Measurements from ENCODE around the gene PTGDR.

DNA sequence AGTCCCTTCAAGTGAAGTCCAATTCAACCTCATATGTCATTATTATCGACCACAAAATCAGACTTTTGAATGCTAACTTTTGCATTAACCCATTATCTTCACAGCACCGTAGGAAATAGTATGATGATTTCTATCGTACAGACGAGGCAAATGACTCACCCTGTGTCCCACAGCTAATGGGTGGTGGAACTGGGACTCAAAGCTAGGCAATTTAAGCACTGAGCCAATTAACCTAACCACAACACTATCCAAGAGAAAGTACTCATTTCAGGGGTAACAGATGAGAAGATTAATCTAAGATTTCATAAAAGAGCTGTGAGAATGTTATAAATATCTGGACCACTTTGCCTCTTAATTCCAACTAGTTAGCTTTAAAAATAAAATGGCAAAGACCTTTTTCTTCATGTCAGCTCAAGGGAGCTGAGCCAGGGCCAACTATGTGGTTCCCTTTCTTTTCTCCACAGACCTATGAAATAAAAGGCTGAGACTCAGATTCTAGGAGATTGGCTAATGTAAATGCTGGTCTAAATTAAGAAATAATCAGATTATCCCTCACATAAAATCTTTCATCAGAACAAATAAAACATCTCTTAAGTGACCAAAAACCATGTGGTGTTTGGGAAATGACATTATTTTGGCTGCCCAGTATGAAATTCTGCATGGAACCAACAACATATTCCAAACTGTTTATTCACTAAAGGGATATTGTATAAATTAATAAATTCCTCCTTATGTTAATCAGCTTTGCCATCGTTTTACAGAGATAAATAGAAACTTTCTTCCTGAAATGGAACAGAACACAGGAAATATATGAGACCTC lies 51.5 kb downstream of the PTGDR start:
- TF ChIP-seq, protein P1, sequence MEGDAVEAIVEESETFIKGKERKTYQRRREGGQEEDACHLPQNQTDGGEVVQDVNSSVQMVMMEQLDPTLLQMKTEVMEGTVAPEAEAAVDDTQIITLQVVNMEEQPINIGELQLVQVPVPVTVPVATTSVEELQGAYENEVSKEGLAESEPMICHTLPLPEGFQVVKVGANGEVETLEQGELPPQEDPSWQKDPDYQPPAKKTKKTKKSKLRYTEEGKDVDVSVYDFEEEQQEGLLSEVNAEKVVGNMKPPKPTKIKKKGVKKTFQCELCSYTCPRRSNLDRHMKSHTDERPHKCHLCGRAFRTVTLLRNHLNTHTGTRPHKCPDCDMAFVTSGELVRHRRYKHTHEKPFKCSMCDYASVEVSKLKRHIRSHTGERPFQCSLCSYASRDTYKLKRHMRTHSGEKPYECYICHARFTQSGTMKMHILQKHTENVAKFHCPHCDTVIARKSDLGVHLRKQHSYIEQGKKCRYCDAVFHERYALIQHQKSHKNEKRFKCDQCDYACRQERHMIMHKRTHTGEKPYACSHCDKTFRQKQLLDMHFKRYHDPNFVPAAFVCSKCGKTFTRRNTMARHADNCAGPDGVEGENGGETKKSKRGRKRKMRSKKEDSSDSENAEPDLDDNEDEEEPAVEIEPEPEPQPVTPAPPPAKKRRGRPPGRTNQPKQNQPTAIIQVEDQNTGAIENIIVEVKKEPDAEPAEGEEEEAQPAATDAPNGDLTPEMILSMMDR (IDR thresholded peaks at IDR 0.05), result no peak
- TF ChIP-seq POLR2A (IDR thresholded peaks at IDR 0.05) (no peak), EP300 (IDR thresholded peaks at IDR 0.05) (no peak)
